GM23338 (cell line): ENCODE data around the gene PRR29.

ENCODE experiments used
- CTCF ChIP-seq, 2 experiments: fragments of 200-600 bp in 1 of 2; sonication (generic) in 1 of 2; conservative IDR thresholded peaks; 2 replicates each; pipeline versions ENCODE4 v1.5.1 to v1.6.1; 2016 to 2017; ENCODE audit warnings: antibody characterized with exemption in 2 of 2, low read depth in 2 of 2, mild to moderate bottlenecking in 2 of 2, moderate library complexity in 1 of 2
- REST ChIP-seq: IDR thresholded peaks from one replicate; pipeline ENCODE4 v1.6.1; 2018; ENCODE audit warnings: antibody characterized with exemption; ENCODE audit not compliant: unreplicated experiment
- ZNF331 ChIP-seq: fragments of 250-450 bp; sonication (Bioruptor Pico); IDR thresholded peaks from 2 replicates; pipeline ENCODE4 v1.5.0; 2020; ENCODE audit warnings: low read depth, mild to moderate bottlenecking, moderate library complexity

- TF ChIP-seq CTCF (conservative IDR thresholded peaks at IDR 0.05; ENCODE audit: low read depth in 2 of 2) (no peak), REST (no peak), ZNF331 (CRISPR knock-in tag) (no peak)
Measured at GRCh38 chr17:63974594-63975192, 23.5 kb upstream of the PRR29 start.
